T-cell (primary cell): ENCODE data around the gene SCAPER. TPM values are rescaled to one million over a fixed set of nuclear protein-coding genes. Genes with fewer than 3 reads are reported as not detected.

Experiments used
- ATAC-seq, 4 experiments: fragments of 200-7000 bp in 3 of 4; fragments of 150-1000 bp in 1 of 4; cut with Tn5 transposase; replicated peaks in 1 of 4; 1 replicate in 3 of 4; 2 replicates in 1 of 4; pipeline ENCODE4 v1.10.0; 2021; ENCODE audit warnings: moderate library complexity in 3 of 4, mild to moderate bottlenecking in 2 of 4, moderate number of reproducible peaks in 1 of 4
- CTCF ChIA-PET, 2 donors: fragments of 300-600 bp; sonication (Branson Sonifier 250); formaldehyde crosslinking; loops; one replicate each; lab custom pipeline; 2022; ENCODE audit warnings: antibody characterized with exemption in 2 of 2; lab: Charles Lee
- POLR2A ChIA-PET, 2 donors: fragments of 300-600 bp; sonication (Branson Sonifier 250); formaldehyde crosslinking; loops; one replicate each; lab custom pipeline; 2022; ENCODE audit warnings: antibody characterized with exemption in 2 of 2; lab: Charles Lee
- DNase-seq, 35 experiments: peaks; one replicate each; pipeline versions ENCODE4 v3.0.0 to v3.0.0-alpha.2; 2013 to 2023
- H3K27ac ChIP-seq: one replicate; pipeline ENCODE4 v1.5.1; 2013; ENCODE audit warnings: low read length
- H3K27me3 ChIP-seq, 2 experiments: replicated peaks in 1 of 2; 1 replicate in 1 of 2; 2 replicates in 1 of 2; pipeline versions ENCODE4 v1.6.1 to v1.7.0; 2013; ENCODE audit warnings: low read length in 1 of 2, mixed read lengths in 1 of 2; ENCODE audit not compliant: control insufficient read depth in 2 of 2, insufficient read depth in 2 of 2; ENCODE audit errors: extremely low read depth in 1 of 2
- H3K36me3 ChIP-seq, 2 donors: 1 replicate in 1 of 2; 2 replicates in 1 of 2; pipeline versions ENCODE4 v1.6.1 to v1.7.0; 2013; ENCODE audit warnings: low read length in 1 of 2; ENCODE audit not compliant: control insufficient read depth in 2 of 2, insufficient read depth in 1 of 2; ENCODE audit errors: extremely low read depth in 1 of 2
- H3K4me1 ChIP-seq, 2 experiments: 1 replicate in 1 of 2; 2 replicates in 1 of 2; pipeline versions ENCODE4 v1.6.1 to v1.7.0; 2013; ENCODE audit warnings: low read length in 2 of 2, mixed read lengths in 1 of 2; ENCODE audit not compliant: insufficient read depth in 2 of 2, control insufficient read depth in 1 of 2; ENCODE audit errors: extremely low read depth in 1 of 2
- H3K4me3 ChIP-seq, 2 donors: 1 replicate in 1 of 2; 2 replicates in 1 of 2; pipeline versions ENCODE4 v1.5.1 to v1.7.0; 2013; ENCODE audit warnings: mild to moderate bottlenecking in 2 of 2, low read length in 1 of 2, moderate library complexity in 1 of 2; ENCODE audit not compliant: control insufficient read depth in 1 of 2; ENCODE audit errors: extremely low read depth in 1 of 2
- H3K9me3 ChIP-seq: 2 replicates; pipeline ENCODE4 v1.7.0; 2013
- H3K27ac Mint-ChIP-seq, 2 donors: one replicate each; pipeline ENCODE4 v1.8.0; 2020 to 2021; ENCODE audit warnings: mild to moderate bottlenecking in 2 of 2, mixed read lengths in 2 of 2
- H3K27me3 Mint-ChIP-seq, 2 donors: one replicate each; pipeline ENCODE4 v1.8.0; 2021 to 2022; ENCODE audit warnings: mixed read lengths in 2 of 2
- H3K36me3 Mint-ChIP-seq: one replicate; pipeline ENCODE4 v1.8.0; 2021; ENCODE audit warnings: mixed read lengths
- H3K4me1 Mint-ChIP-seq, 3 donors: one replicate each; pipeline ENCODE4 v1.8.0; 2020 to 2022; ENCODE audit warnings: mixed read lengths in 3 of 3, mild to moderate bottlenecking in 1 of 3
- H3K4me3 Mint-ChIP-seq, 3 donors: one replicate each; pipeline ENCODE4 v1.8.0; 2020 to 2022; ENCODE audit warnings: mild to moderate bottlenecking in 3 of 3, mixed read lengths in 3 of 3, moderate library complexity in 3 of 3
- H3K9me3 Mint-ChIP-seq, 3 donors: one replicate each; pipeline ENCODE4 v1.8.0; 2020 to 2022; ENCODE audit warnings: mixed read lengths in 3 of 3
- WGBS: methylation state at CpG from one replicate; pipeline ENCODE4 v1.1.5; 2013; ENCODE audit warnings: missing lambda C conversion rate; ENCODE audit not compliant: insufficient coverage; 5-methylcytosine and 5-hydroxymethylcytosine counted together
- total RNA-seq, 35 experiments: library from RNA in 6 of 35; stranded (reverse) in 6 of 35; fragments of 120-200 nt in 1 of 35; gene quantifications; one replicate each; pipeline versions ENCODE4 v1.2.1 to v1.2.4 and lab custom pipeline; 2013 to 2026

The SCAPER gene
- total RNA-seq, 5 donors from 2014 or later (not counting 1 experiment from before 2014, with no cell fraction given): 32.5 to 59.4 (median 44.1) TPM

DNA sequence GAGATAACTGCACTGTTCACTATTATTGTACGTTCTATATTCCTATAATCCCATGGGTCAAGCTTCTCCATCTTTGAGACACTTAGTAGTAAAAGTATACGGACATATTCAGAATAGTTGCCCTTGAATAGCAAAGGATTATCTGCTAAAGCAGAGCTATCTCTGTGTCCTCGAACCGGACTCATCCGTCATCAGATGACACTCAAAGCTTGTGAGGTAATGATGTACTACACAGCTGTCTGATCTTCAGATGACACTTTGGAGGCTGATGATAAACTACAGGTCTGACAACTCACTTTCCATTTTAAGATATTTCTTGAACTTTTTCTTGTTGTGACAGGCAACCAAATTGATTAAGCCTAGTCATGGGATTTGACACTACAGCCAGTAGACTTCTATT is 240.2 kb downstream of the SCAPER start:
- H3K27me3 ChIP-seq: no peaks in the 10 kb centered on the region
- H3K27me3 Mint-ChIP-seq: no peaks in the 10 kb centered on the region
- POLR2A ChIA-PET: interaction anchor here in 1 of 2 donors (0.6 kb wide), 1 partner anchor 1709 kb away, joined by 3 read pairs; the partner anchor contains the start of gene RPP25
- ATAC-seq (no peak), DNase-seq (no peak)
- no CpG with 5 or more reads among the region's 5 CpGs for WGBS
- H3K9me3 ChIP-seq: no peaks in the 10 kb centered on the region
- H3K4me1 Mint-ChIP-seq: no peaks in the 10 kb centered on the region
- H3K27ac ChIP-seq: no peak overlapping the region
- no peak overlapping the region for H3K4me3 ChIP-seq
- CTCF ChIA-PET: no interaction called here
- peaks cover 0 to 2% (median 0%) of the 10 kb centered on the region in 3 donors for H3K9me3 Mint-ChIP-seq
- peaks cover 0 to 4% of the 10 kb centered on the region in 2 donors for H3K36me3 ChIP-seq
- no peak overlapping the region for H3K27ac Mint-ChIP-seq
- no peak overlapping the region for H3K4me3 Mint-ChIP-seq
- H3K4me1 ChIP-seq: no peaks in the 10 kb centered on the region
- H3K36me3 Mint-ChIP-seq: peaks cover 49% of the 10 kb centered on the region

DNA sequence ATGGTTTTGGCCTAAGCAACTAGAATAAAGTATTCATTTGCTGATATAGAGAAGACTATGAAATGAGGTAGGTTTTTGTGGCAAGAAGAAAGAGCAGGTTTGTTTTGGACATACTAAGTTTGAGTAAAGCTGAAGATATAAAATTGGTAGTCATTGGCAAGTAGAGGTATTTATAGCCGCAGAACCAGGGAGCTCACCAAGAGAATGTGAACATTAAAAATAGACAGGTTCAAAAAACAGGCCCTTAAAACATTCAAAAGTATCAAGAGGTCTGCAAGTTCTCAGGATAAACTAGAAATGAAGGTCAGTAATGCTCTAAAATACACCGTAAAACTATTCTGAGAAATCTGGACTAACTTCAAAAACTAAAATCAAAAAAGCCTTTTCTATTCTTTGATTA is 240.7 kb downstream of the SCAPER start:
- no peaks in the 10 kb centered on the region for H3K9me3 ChIP-seq
- no peak overlapping the region for H3K4me3 ChIP-seq
- ATAC-seq: no peak
- 100% methylated on average over 1 of the region's 2 CpGs for WGBS
- H3K4me1 ChIP-seq: no peaks in the 10 kb centered on the region
- no peak overlapping the region for H3K27ac ChIP-seq
- Mint-ChIP-seq H3K27ac (no peak overlapping the region), H3K36me3 (peaks cover 54% of the 10 kb centered on the region), H3K27me3 (no peaks in the 10 kb centered on the region), H3K9me3 (peaks cover 0 to 5% (median 2%) of the 10 kb centered on the region in 3 donors), H3K4me1 (no peaks in the 10 kb centered on the region), H3K4me3 (no peak overlapping the region)
- DNase-seq: no peak
- peaks cover 0 to 4% of the 10 kb centered on the region in 2 donors for H3K36me3 ChIP-seq
- CTCF ChIA-PET: interaction anchor here in 1 of 2 donors (0.6 kb wide), 1 partner anchor 619 kb away, joined by 3 read pairs; no protein-coding TSS in a partner anchor
- no peaks in the 10 kb centered on the region for H3K27me3 ChIP-seq
- POLR2A ChIA-PET: interaction anchor here in 1 of 2 donors (0.6 kb wide), 1 partner anchor 1708 kb away, joined by 3 read pairs; the partner anchor contains the start of gene RPP25

GRCh38 chr15:76663529-76663928 is 241.6 kb downstream of the SCAPER start:
- peaks cover 0 to 5% (median 2%) of the 10 kb centered on the region in 3 donors for H3K9me3 Mint-ChIP-seq
- ChIA-PET POLR2A (no interaction called here), CTCF (interaction anchor here in 1 of 2 donors (0.6 kb wide), 2 partner anchors 12 to 620 kb away, joined by 3 to 4 read pairs; no protein-coding TSS in a partner anchor)
- no peak overlapping the region for H3K4me3 Mint-ChIP-seq
- peaks cover 61% of the 10 kb centered on the region for H3K36me3 Mint-ChIP-seq
- no peaks in the 10 kb centered on the region for H3K9me3 ChIP-seq
- no CpG with 5 or more reads among the region's 2 CpGs for WGBS
- H3K4me1 Mint-ChIP-seq: no peaks in the 10 kb centered on the region
- H3K27me3 ChIP-seq: no peaks in the 10 kb centered on the region
- no peak overlapping the region for H3K4me3 ChIP-seq
- no peaks in the 10 kb centered on the region for H3K4me1 ChIP-seq
- DNase-seq: no peak
- H3K36me3 ChIP-seq: peaks cover 0 to 4% of the 10 kb centered on the region in 2 donors
- no peak for ATAC-seq
- no peak overlapping the region for H3K27ac ChIP-seq
- no peaks in the 10 kb centered on the region for H3K27me3 Mint-ChIP-seq
- no peak overlapping the region for H3K27ac Mint-ChIP-seq

DNA sequence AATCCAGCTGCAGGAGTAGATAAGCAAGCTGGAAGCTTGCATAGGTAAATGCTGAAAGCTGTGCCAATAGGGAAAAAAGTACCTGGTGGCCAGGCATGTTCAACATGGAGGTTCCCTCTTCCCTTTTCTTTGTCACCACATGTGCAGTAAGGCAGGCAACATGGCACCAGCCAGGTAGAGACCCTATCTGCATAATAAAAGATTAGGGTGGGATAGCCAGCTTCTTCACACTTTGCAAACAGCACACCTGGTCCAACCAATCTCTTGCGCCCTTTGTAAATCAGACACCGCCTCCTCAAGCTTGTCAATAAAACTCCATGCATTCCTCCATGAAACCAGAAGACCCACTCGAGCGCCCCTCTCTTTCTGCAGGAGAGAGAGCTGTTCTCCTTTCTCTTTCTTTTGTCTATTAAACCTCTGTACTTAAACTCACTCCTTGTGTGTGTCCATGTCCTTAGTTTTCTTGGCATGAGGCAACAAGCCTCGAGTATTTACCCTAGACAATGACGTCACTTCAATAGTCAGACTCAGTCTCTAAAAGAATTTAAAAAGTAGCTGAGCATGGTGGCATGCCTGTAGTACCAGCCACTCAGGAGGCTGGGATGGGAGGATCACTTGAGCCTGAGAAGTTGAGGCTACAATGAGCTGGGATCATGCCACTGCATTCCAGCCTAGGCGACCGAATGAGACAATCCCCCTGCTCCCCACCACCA is 256.3 kb downstream of the SCAPER start:
- CTCF ChIA-PET: no interaction called here
- H3K9me3 ChIP-seq: no peaks in the 10 kb centered on the region
- no peaks in the 10 kb centered on the region for H3K27me3 Mint-ChIP-seq

GRCh38 chr15:76647612-76648011 is 257.5 kb downstream of the SCAPER start:
- H3K27ac ChIP-seq: no peak overlapping the region
- no peak overlapping the region for H3K4me3 ChIP-seq
- H3K4me1 ChIP-seq: no peaks in the 10 kb centered on the region
- ATAC-seq: no peak
- Mint-ChIP-seq H3K9me3 (peaks cover 0 to 9% (median 0%) of the 10 kb centered on the region in 3 donors), H3K4me3 (no peak overlapping the region), H3K4me1 (peaks cover 0 to 3% (median under 1%) of the 10 kb centered on the region in 3 donors), H3K27me3 (no peaks in the 10 kb centered on the region), H3K36me3 (peaks cover 61% of the 10 kb centered on the region), H3K27ac (no peak overlapping the region)
- H3K27me3 ChIP-seq: no peaks in the 10 kb centered on the region
- no CpG with 5 or more reads among the region's 2 CpGs for WGBS
- H3K9me3 ChIP-seq: no peaks in the 10 kb centered on the region
- no peak for DNase-seq
- peaks cover 0 to 8% of the 10 kb centered on the region in 2 donors for H3K36me3 ChIP-seq
- CTCF ChIA-PET: no interaction called here
- POLR2A ChIA-PET: no interaction called here

More for the DNA sequence above, 256.3 kb downstream of the SCAPER start:
- no peak for DNase-seq
- ATAC-seq: no peak
- WGBS: 98% methylated on average over 4 of the region's 8 CpGs
- Histone ChIP-seq H3K4me1 (no peaks in the 10 kb centered on the region), H3K27ac (no peak overlapping the region), H3K27me3 (no peaks in the 10 kb centered on the region), H3K4me3 (no peak overlapping the region), H3K36me3 (peaks cover 0 to 5% of the 10 kb centered on the region in 2 donors)
- POLR2A ChIA-PET: no interaction called here
- H3K9me3 Mint-ChIP-seq: peaks cover 0 to 22% (median 0%) of the 10 kb centered on the region in 3 donors
- no peak overlapping the region for H3K27ac Mint-ChIP-seq
- H3K4me3 Mint-ChIP-seq: no peak overlapping the region
- peaks cover 3 to 13% (median 12%) of the 10 kb centered on the region in 3 donors for H3K4me1 Mint-ChIP-seq
- peaks cover 63% of the 10 kb centered on the region for H3K36me3 Mint-ChIP-seq

DNA sequence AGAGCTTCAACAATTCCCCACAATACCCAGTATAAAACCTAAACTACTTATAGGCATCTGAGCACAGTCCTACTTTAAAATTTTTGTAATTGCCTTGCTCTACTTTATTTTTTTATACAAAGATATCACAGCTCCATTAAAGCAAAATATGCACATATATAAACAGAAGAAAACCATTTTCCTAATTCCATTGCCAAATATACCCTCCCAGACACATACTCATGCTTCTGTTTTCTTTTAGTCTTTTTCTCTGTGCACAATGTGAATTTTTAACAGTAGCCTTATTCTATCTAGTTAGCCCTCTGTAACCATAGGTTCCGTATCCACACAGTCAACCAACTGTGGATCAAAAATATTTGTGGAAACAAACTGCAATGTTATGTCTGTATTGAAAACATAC is 260.5 kb downstream of the SCAPER start:
- H3K27me3 Mint-ChIP-seq: no peaks in the 10 kb centered on the region
- no peak overlapping the region for H3K27ac Mint-ChIP-seq
- Histone ChIP-seq H3K4me1 (no peaks in the 10 kb centered on the region), H3K36me3 (peaks cover 0 to 8% of the 10 kb centered on the region in 2 donors), H3K9me3 (no peaks in the 10 kb centered on the region), H3K27me3 (no peaks in the 10 kb centered on the region), H3K4me3 (no peak overlapping the region), H3K27ac (no peak overlapping the region)
- ChIA-PET POLR2A (no interaction called here), CTCF (no interaction called here)
- ATAC-seq (no peak), DNase-seq (no peak)
- no peaks in the 10 kb centered on the region for H3K4me1 Mint-ChIP-seq
- peaks cover 0 to 9% (median 0%) of the 10 kb centered on the region in 3 donors for H3K9me3 Mint-ChIP-seq
- no peak overlapping the region for H3K4me3 Mint-ChIP-seq
- whole genome bisulfite sequencing: no CpG with 5 or more reads among the region's 1 CpG
- H3K36me3 Mint-ChIP-seq: peaks cover 58% of the 10 kb centered on the region
